ENCODE data around the gene SLFN14. TPM values are rescaled to one million over a fixed set of nuclear protein-coding genes. Genes with fewer than 3 reads are reported as not detected.
"Not testable (repeated sequence)": the region's sequence is repeated elsewhere in the genome, so short reads cannot be mapped to it uniquely, and the experiment has no call there.

Gene SLFN14
- total RNA-seq, 2 experiments from 2014 or later: 0.07 TPM; not detected in 1

DNA sequence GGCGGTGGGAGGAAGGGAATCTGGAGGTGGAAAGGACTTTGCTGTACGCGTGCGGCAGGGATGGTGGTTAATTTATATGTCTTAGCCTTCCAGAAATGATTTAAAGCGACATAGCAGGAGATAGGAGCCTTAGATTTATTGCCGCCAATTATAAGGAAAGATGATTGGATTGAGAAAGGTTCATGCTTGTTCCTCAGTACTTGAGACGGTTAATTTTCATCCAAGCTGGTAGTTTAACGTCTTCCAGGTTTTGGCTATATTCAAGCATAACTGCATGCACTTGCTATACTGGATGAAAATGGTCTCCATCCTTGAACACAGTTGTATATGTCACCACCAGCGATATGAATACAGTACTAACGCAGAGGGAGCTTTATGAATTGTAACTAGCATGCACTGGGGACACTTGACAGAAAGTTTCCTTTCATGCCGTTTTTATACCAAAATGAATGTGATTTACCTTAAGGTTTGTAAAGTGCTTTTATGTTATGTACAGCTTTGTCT, 18.4 kb upstream of the SLFN14 start:
- Mint-ChIP-seq H3K4me1 (peaks cover 25% of the 10 kb centered on the region), H3K9me3 (ENCODE audit: low read depth) (no peaks in the 10 kb centered on the region), H3K27ac (peak overlapping the region; percentile 99), H3K36me3 (peaks cover 4% of the 10 kb centered on the region), H3K4me3 (peak overlapping the region; percentile 100), H3K27me3 (no peaks in the 10 kb centered on the region)
- ATAC-seq (peak; percentile 30), DNase-seq (no peak)
- CTCF ChIA-PET: interaction anchor here (0.6 to 2.4 kb wide), 13 partner anchors 8 to 366 kb away, joined by 3 to 14 read pairs (median 5); partner anchors contain the start of gene AP2B1

DNA sequence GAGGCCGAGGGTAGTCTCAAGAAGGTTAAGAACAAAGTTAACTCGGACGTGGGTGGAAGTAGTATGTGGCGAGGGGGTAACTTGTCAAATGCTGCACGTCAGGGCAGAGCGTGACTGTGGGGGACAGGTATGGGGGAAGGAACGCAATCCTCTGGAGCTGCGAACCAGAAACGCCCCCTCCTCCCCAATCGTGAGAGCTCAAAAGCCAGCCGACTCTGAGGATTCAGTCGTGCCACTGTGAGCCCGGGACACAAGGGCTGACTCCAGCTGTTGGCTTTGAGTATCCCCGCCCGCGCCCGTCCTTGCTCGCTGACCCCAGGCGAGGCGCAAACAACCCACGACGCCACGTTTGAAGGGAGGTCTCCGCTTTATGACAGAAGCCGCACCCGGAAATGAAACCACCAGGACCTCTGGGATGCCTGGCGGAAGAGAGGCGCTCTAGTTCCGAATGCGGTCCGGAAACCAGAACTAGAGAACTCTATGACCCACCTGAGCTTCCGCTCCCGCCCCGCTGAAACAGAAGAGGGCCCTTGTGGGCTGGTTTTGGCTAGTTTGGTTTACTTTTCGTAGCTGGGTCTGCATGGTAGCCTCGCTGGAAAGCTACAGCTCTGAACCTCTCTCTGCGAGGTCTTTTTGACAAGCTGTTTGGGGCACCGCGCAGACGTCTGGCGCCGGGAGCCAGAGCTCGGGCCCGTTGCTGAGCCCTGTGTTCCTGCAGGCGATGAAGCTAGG, 17.7 kb upstream of the SLFN14 start, which contains the start of gene PEX12:
PEX12 (minus strand) TSS at position 375 of the 732 bp plus-strand sequence. CDS start 550 bp downstream, outside the sequence.
- DNase-seq: peak; percentile 95
- peaks cover 25% of the 10 kb centered on the region for H3K4me1 Mint-ChIP-seq
- no peaks in the 10 kb centered on the region for H3K27me3 Mint-ChIP-seq
- peaks cover 4% of the 10 kb centered on the region for H3K36me3 Mint-ChIP-seq
- peak within 1 kb of the TSS; percentile 99 for H3K27ac Mint-ChIP-seq
- no peaks in the 10 kb centered on the region for H3K9me3 Mint-ChIP-seq (ENCODE audit: low read depth)
- H3K4me3 Mint-ChIP-seq: peak within 1 kb of the TSS; percentile 100
- CTCF ChIA-PET: interaction anchor here (0.6 to 2.4 kb wide), 16 partner anchors 8 to 366 kb away, joined by 3 to 14 read pairs (median 4); partner anchors contain the start of gene AP2B1
- ATAC-seq: peak; percentile 95

DNA sequence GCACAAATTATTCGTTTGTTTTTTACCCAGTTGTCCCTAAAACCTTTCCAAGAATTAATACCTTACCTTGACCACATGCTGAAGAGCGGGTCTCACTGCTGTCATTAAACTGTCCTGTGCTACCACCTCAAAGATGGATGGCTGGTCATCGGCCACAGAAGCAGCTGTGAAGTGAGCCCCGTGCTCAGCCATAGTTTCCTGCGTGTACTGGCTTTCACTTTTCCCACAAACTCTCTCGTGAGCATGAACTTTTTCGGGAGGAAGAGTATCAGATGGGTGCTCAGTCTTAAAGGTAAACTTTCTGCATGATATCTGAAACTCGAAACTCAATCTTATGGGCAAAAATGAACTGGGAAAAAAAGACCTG, 17.2 kb upstream of the SLFN14 start:
- Mint-ChIP-seq H3K27me3 (no peaks in the 10 kb centered on the region), H3K4me1 (peaks cover 25% of the 10 kb centered on the region), H3K4me3 (peak overlapping the region; percentile 100), H3K9me3 (ENCODE audit: low read depth) (no peaks in the 10 kb centered on the region), H3K36me3 (peaks cover 4% of the 10 kb centered on the region), H3K27ac (peak overlapping the region; percentile 99)
- CTCF ChIA-PET: interaction anchor here (0.7 to 2.4 kb wide), 12 partner anchors 9 to 365 kb away, joined by 3 to 14 read pairs (median 4); partner anchors contain the start of gene AP2B1
- DNase-seq: no peak
- no peak for ATAC-seq

DNA sequence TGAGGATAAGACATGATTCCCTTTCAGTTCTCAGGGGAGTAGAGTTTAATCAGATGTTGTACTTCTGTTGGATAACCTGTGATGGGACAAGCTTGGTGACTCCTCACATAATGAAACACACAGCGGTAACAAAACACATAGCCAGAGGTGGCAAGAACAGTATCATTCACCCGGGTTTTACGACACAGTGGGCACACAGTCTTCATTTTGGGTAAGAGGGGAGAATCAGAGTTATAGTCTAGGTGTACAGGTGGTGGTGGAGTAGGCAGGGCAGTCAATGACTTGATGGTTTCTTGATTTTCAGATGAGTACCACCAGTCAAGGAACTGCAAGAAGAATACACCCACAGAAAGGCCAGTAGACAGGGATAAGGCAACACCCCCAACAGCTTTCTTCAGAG, 15.1 kb upstream of the SLFN14 start:
- Mint-ChIP-seq H3K4me3 (no peak overlapping the region), H3K36me3 (peaks cover 6% of the 10 kb centered on the region), H3K27me3 (no peaks in the 10 kb centered on the region), H3K9me3 (ENCODE audit: low read depth) (no peaks in the 10 kb centered on the region), H3K27ac (no peak overlapping the region), H3K4me1 (peaks cover 27% of the 10 kb centered on the region)
- no peak for DNase-seq
- no peak for ATAC-seq
- CTCF ChIA-PET: no interaction called here

DNA sequence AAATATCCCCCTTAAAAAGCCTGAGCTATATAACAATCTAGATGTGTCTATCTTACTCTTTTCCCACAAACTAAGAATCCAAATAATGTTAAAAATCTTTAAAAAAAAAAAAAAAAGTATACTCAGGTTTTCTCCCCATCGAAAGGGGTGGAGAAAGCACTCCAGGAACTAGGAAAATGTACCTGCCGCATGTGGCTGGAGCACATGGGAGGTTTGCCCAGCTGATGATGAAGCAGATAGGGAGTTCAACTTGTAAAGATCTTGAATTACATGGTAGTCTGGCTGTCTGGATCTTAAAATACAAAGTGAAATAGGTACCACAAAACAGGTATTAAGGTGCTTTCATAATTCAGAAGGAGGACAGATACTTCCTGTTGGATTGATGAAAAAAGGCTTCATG, 8.8 kb upstream of the SLFN14 start:
- Mint-ChIP-seq H3K27me3 (peaks cover 6% of the 10 kb centered on the region), H3K4me1 (peaks cover 31% of the 10 kb centered on the region), H3K36me3 (peaks cover 9% of the 10 kb centered on the region), H3K4me3 (peak overlapping the region; percentile 88), H3K9me3 (ENCODE audit: low read depth) (no peaks in the 10 kb centered on the region), H3K27ac (peak overlapping the region; percentile 39)
- ATAC-seq: no peak
- DNase-seq: no peak
- CTCF ChIA-PET: interaction anchor here (1.9 to 2.3 kb wide), 2 partner anchors 9 to 17 kb away, joined by 5 to 6 read pairs; partner anchors contain the start of genes AP2B1 and PEX12

DNA sequence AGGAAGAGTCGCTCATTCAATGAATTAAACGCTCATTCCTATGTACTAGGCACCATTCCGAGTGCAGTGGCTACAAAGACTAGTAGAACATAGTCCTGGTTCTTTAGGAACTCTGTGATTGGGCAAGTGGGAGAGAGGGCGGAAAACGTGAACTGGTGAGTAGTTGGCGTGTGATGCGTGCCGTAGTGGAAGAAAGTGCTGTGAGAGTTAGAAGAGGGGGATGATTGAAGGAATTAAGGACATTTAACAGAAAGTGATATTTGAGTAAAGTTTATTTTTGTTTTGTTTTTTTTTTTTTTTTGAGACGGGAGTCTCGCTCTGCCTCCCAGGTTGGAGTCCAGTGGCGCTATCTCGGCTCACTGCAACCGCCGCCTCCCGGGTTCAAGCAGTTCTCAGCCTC, 7.9 kb upstream of the SLFN14 start:
- Mint-ChIP-seq H3K4me1 (peaks cover 31% of the 10 kb centered on the region), H3K27me3 (peaks cover 14% of the 10 kb centered on the region), H3K9me3 (ENCODE audit: low read depth) (no peaks in the 10 kb centered on the region), H3K27ac (peak overlapping the region; percentile 91), H3K4me3 (peak overlapping the region; percentile 88), H3K36me3 (peaks cover 7% of the 10 kb centered on the region)
- peak; percentile 57 for DNase-seq
- ATAC-seq: peak; percentile 37
- CTCF ChIA-PET: interaction anchor here (1.9 to 2.3 kb wide), 2 partner anchors 10 to 18 kb away, joined by 5 to 6 read pairs; partner anchors contain the start of genes AP2B1 and PEX12

DNA sequence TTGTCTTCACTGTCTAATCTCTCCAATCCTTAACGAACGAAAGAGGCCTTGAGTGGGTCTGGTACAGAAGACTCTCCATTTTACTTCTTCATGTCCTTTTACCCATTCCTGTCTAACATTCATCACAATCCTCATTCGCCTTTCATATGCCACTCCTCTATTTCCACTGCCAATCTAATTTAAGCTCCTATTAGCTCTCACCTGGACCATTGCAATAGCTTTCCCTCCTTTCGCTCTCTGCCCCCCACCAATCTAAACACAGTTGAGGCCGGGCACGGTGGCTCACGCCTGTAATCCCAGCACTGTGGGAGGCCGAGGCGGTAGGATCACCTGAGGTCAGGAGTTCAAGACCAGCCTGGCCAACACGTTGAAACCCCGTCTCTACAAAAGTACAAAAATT, 6.3 kb upstream of the SLFN14 start:
- CTCF ChIA-PET: interaction anchor here (0.8 to 1.4 kb wide), 6 partner anchors 11 to 255 kb away, joined by 3 to 4 read pairs (median 3); partner anchors contain the start of gene SLFN12L
- Mint-ChIP-seq H3K27ac (peak overlapping the region; percentile 56), H3K4me3 (peak overlapping the region; percentile 88), H3K4me1 (peaks cover 31% of the 10 kb centered on the region), H3K9me3 (ENCODE audit: low read depth) (no peaks in the 10 kb centered on the region), H3K36me3 (peaks cover 7% of the 10 kb centered on the region), H3K27me3 (peaks cover 15% of the 10 kb centered on the region)
- DNase-seq (no peak), ATAC-seq (no peak)

DNA sequence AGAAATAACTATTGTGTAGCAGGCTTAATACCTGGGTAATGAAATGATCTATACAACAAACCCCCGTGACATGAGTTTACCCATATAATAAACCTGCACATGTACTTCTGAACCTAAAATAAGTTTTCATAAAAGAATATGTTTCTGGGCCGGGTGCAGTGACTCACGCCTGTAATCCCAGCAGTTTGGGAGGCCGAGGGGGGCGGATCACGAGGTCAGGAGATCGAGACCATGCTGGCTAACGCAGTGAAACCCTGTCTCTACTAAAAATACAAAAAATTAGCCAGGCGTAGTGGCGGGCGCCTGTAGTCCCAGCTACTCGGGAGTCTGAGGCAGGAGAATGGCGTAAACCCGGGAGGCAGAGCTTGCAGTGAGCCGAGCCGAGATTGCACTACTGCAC, 2.6 kb upstream of the SLFN14 start:
- DNase-seq; H3K4me3 Mint-ChIP-seq; H3K9me3 Mint-ChIP-seq (ENCODE audit: low read depth); CTCF ChIA-PET; H3K36me3 Mint-ChIP-seq; H3K27ac Mint-ChIP-seq; ATAC-seq: not testable (repeated sequence)
- H3K4me1 Mint-ChIP-seq: peaks cover 11% of the 10 kb centered on the region
- H3K27me3 Mint-ChIP-seq: peaks cover 31% of the 10 kb centered on the region

DNA sequence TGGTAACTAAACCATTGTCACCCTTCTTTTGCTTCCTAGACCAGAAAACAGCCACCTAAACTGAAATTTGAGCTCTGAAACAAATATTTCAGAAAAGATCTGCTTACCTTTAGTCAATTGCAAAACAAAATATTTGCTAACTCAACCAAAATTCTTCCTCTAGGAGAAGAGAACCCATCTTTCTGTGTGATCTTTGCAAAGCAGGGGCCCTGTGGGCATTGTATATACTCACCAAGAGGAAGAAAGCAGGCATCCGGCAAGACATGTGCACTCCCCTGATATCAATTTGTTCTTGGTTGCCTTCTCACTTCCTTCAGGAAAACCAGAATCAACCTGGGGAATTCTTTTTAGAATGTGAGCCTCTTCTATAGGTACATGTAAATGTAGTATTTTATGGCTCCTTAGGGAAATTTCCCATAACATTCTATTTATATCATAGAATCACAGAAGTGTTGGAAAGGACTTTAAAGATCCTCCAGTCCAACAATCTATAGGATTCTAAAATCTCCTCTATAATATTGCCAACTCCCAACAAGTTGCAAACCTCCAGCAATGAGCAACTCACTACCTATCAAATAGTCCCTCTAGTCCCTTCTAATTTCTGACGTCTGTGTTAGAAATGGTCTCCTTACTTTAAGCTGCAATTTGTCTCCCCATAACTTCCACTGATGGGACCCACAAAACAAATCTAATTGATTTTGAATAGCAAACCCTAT, 966 bp downstream of the SLFN14 start:
- ATAC-seq (no peak), DNase-seq (no peak)
- Mint-ChIP-seq H3K36me3 (no peaks in the 10 kb centered on the region), H3K27ac (no peak overlapping the region), H3K27me3 (peaks cover 34% of the 10 kb centered on the region), H3K4me1 (peaks cover 5% of the 10 kb centered on the region), H3K4me3 (no peak overlapping the region), H3K9me3 (ENCODE audit: low read depth) (no peaks in the 10 kb centered on the region)
- CTCF ChIA-PET: interaction anchor here (1.0 to 1.5 kb wide), 3 partner anchors 17 to 205 kb away, joined by 3 read pairs; no protein-coding TSS in a partner anchor

DNA sequence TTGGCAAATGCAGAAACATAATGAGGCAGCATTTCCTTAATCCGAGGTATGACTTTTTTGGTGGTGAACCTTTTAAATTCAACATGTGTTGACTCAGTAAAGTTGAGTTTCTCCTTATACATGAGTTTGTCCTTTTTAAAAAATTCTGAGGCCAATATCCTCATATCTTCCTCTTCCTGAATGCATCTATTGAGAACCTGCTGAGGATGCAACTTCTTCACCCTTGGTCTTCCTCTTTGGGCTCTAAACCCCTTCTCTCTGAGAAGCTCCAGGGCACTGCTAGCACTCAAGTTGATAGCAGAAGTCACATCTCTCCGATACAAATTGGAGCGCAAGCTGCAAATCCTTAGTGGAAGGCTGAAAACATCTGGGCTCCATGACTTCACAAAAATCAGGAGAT, 3.3 kb downstream of the SLFN14 start:
- no peak overlapping the region for H3K4me3 Mint-ChIP-seq
- H3K27ac Mint-ChIP-seq: no peak overlapping the region
- no peak for DNase-seq
- H3K36me3 Mint-ChIP-seq: no peaks in the 10 kb centered on the region
- CTCF ChIA-PET: interaction anchor here (0.6 kb wide), 1 partner anchor 13 kb away, joined by 4 read pairs; no protein-coding TSS in a partner anchor
- peaks cover 6% of the 10 kb centered on the region for H3K4me1 Mint-ChIP-seq
- peaks cover 26% of the 10 kb centered on the region for H3K27me3 Mint-ChIP-seq
- H3K9me3 Mint-ChIP-seq (ENCODE audit: low read depth): no peaks in the 10 kb centered on the region
- no peak for ATAC-seq

DNA sequence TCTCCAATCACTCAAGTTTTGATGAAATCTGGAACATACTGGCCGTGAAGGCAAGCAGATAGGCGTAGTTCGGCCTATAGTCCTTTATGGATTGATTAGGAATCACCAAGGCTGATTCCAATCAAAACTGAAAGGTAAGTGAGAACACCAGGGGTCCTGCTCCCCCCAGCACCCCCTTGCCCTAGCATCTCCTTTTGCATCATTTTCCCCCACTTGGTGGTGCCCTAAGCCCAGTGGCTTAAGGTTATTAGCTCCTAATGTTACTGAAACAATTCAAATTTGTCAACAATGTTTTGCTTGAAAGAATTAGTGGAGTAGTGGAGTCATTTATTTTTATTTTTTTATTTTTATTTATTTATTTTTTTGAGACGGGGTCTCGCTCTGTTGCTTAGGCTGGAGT, 4.9 kb downstream of the SLFN14 start:
- no peak overlapping the region for H3K27ac Mint-ChIP-seq
- DNase-seq: no peak
- peaks cover 26% of the 10 kb centered on the region for H3K27me3 Mint-ChIP-seq
- H3K4me1 Mint-ChIP-seq: peaks cover 5% of the 10 kb centered on the region
- no peaks in the 10 kb centered on the region for H3K36me3 Mint-ChIP-seq
- no peaks in the 10 kb centered on the region for H3K9me3 Mint-ChIP-seq (ENCODE audit: low read depth)
- ATAC-seq: no peak
- CTCF ChIA-PET: interaction anchor here (0.6 to 1.7 kb wide), 7 partner anchors 12 to 358 kb away, joined by 3 to 10 read pairs (median 3); partner anchors contain the start of gene PEX12
- H3K4me3 Mint-ChIP-seq: no peak overlapping the region

DNA sequence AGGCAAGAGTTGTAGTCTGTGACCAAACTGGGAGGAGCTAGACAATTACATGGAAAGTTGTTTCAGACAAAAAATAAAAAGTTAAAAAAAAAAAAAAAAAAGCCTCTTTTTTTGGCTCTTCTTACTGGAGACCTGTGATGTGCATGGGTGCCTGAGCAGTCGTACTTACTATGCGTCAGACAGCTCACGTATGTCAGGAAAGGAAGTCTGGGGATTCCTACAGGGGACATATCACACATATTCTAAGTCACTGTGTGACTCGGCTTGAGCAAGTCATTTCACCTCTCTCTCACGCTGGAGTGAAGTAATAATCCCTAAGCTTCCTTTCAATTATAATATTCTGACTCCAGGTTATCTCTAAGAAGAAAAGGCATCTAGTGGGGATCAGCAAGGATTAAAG, 6.0 kb downstream of the SLFN14 start:
- ATAC-seq (peak; percentile 45), DNase-seq (no peak)
- Mint-ChIP-seq H3K4me1 (peaks cover 4% of the 10 kb centered on the region), H3K9me3 (ENCODE audit: low read depth) (no peaks in the 10 kb centered on the region), H3K4me3 (no peak overlapping the region), H3K27me3 (peaks cover 21% of the 10 kb centered on the region), H3K27ac (no peak overlapping the region), H3K36me3 (no peaks in the 10 kb centered on the region)
- CTCF ChIA-PET: interaction anchor here (0.7 to 3.1 kb wide), 7 partner anchors 13 to 209 kb away, joined by 3 to 12 read pairs (median 3); no protein-coding TSS in a partner anchor

DNA sequence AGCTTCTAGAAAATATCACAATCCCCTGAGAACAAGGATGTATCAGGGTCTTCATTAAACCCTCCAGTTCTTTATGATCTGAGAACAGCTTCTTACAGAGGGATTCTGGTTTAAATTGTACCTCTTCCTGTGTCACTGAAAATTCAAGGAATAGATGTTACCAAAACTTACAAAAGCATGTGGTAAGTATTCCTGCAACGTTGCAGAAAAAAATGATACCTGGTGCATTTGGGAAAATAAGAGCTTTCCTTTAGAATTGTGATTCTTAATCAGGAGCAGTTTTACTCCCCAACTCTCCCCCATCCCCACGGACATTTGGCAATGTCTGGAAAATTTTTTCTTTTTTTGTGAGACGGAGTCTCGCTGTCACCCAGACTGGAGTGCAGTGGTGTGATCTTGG, 7.3 kb downstream of the SLFN14 start:
- no peak overlapping the region for H3K4me3 Mint-ChIP-seq
- no peaks in the 10 kb centered on the region for H3K36me3 Mint-ChIP-seq
- ATAC-seq (no peak), DNase-seq (no peak)
- H3K4me1 Mint-ChIP-seq: peaks cover 8% of the 10 kb centered on the region
- CTCF ChIA-PET: interaction anchor here (1.0 to 3.1 kb wide), 3 partner anchors 25 to 210 kb away, joined by 3 to 12 read pairs (median 3); partner anchors contain the start of gene PEX12
- H3K9me3 Mint-ChIP-seq (ENCODE audit: low read depth): no peaks in the 10 kb centered on the region
- peaks cover 11% of the 10 kb centered on the region for H3K27me3 Mint-ChIP-seq
- H3K27ac Mint-ChIP-seq: no peak overlapping the region
